A673 (cell line): ENCODE data around the gene KCTD20. TPM values are rescaled to one million over a fixed set of nuclear protein-coding genes. Genes with fewer than 3 reads are reported as not detected.
"Not testable (repeated sequence)": the region's sequence is repeated elsewhere in the genome, so short reads cannot be mapped to it uniquely, and the experiment has no call there.

Experiments
- BruUV-seq: library from RNA; stranded (reverse); fragments of 400-500 nt; replicated peaks from 2 replicates; lab custom pipeline; 2021; lab: Mats Ljungman, UMichigan
- CTCF ChIA-PET: fragments of 300-600 bp; sonication (Branson Sonifier 250); formaldehyde crosslinking; loops from one replicate; lab custom pipeline; 2022; ENCODE audit warnings: antibody characterized with exemption; lab: Charles Lee
- POLR2A ChIA-PET: fragments of 300-600 bp; sonication (Branson Sonifier 250); formaldehyde crosslinking; loops from one replicate; lab custom pipeline; 2022; ENCODE audit warnings: antibody characterized with exemption; ENCODE audit not compliant: low non-redundant PET; lab: Charles Lee
- DNase-seq: peaks from one replicate; pipeline ENCODE4 v3.0.0-alpha.2; 2015; ENCODE audit warnings: low spot score
- H3K27ac ChIP-seq: fragments of 200-600 bp; sonication (generic); 2 replicates; pipeline ENCODE4 v1.5.1; 2016; ENCODE audit warnings: mixed run types, low read depth, mild to moderate bottlenecking, mixed read lengths, antibody characterized with exemption, low read length; ENCODE audit not compliant: poor library complexity, severe bottlenecking
- H3K27me3 ChIP-seq: fragments of 200-600 bp; sonication (generic); replicated peaks from 2 replicates; pipeline ENCODE4 v1.6.1; 2017; ENCODE audit warnings: mixed run types, low read depth, mild to moderate bottlenecking, mixed read lengths, antibody characterized with exemption, low read length; ENCODE audit not compliant: insufficient read depth, poor library complexity
- H3K36me3 ChIP-seq: fragments of 200-600 bp; sonication (generic); 2 replicates; pipeline ENCODE4 v1.6.1; 2016; ENCODE audit warnings: mixed run types, mild to moderate bottlenecking, mixed read lengths, antibody characterized with exemption, low read length; ENCODE audit not compliant: insufficient read depth, poor library complexity, severe bottlenecking
- H3K4me1 ChIP-seq: fragments of 200-600 bp; sonication (generic); 2 replicates; pipeline ENCODE4 v1.6.1; 2017; ENCODE audit warnings: mixed run types, mild to moderate bottlenecking, mixed read lengths, antibody characterized with exemption, low read length; ENCODE audit not compliant: insufficient read depth, poor library complexity, severe bottlenecking
- H3K4me3 ChIP-seq: fragments of 200-600 bp; sonication (generic); 2 replicates; pipeline ENCODE4 v1.5.1; 2016; ENCODE audit warnings: low read depth, mixed run types, mild to moderate bottlenecking, mixed read lengths, low read length; ENCODE audit not compliant: poor library complexity, severe bottlenecking
- H3K9me3 ChIP-seq: fragments of 200-600 bp; sonication (generic); 2 replicates; pipeline ENCODE4 v1.6.1; 2016; ENCODE audit warnings: mixed run types, low read depth, mild to moderate bottlenecking, mixed read lengths, antibody characterized with exemption, low read length; ENCODE audit not compliant: poor library complexity, severe bottlenecking
- EZH2 ChIP-seq: fragments of 200-600 bp; sonication (generic); IDR thresholded peaks from 2 replicates; pipeline ENCODE4 v1.6.1; 2017; ENCODE audit warnings: borderline replicate concordance, low read depth, mild to moderate bottlenecking, mixed read lengths, antibody characterized with exemption, low read length; ENCODE audit not compliant: poor library complexity, severe bottlenecking
- intact Hi-C: fragments of 100-400 bp; cut with micrococcal nuclease; formaldehyde crosslinking; loops from one replicate; pipeline ENCODE4 v1.10.0; 2022; ENCODE audit not compliant: unreplicated experiment
- total RNA-seq: library from RNA; stranded (reverse); gene quantifications from 2 replicates; pipeline ENCODE4 v1.2.3, GENCODE V29; 2021
- TF ChIP-seq, protein P1 (sequence below): fragments of 300-800, 200-600 bp; sonication (generic); conservative IDR thresholded peaks from 2 replicates; pipeline ENCODE4 v1.5.1; 2017; ENCODE audit warnings: low read depth, mild to moderate bottlenecking, antibody characterized with exemption, low read length, moderate library complexity, mixed read lengths

KCTD20 gene
- total RNA-seq, 1 experiment from 2014 or later, result 72.6 TPM

DNA sequence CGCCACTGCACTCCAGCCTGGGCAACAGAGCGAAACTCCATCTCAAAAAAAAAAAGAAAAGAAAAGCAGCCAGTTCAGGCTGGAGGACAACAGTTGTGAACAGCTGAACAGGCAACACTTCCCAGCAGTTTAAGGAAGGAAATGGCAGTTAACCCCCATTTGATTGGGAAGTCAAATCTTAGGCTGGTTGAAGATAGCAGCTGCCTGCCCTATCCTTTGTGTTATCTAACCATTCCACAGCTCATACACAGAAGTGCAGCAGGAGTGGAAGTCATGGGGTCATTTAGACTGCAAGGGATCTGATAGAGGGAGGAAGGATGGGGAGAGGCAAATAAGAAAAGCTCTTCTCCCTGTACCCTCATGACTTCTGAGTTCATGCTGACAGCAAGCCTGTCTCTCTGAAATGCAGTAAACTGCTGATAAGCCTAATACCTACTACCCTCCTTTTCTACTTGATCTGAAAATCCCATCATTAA lies 35.3 kb downstream of the KCTD20 start:
- no peak overlapping the region for H3K4me3 ChIP-seq
- H3K27me3 ChIP-seq, result no peaks in the 10 kb centered on the region
- intact Hi-C loops, result no loop called here
- TF ChIP-seq EZH2, result no peak
- TF ChIP-seq, protein P1, sequence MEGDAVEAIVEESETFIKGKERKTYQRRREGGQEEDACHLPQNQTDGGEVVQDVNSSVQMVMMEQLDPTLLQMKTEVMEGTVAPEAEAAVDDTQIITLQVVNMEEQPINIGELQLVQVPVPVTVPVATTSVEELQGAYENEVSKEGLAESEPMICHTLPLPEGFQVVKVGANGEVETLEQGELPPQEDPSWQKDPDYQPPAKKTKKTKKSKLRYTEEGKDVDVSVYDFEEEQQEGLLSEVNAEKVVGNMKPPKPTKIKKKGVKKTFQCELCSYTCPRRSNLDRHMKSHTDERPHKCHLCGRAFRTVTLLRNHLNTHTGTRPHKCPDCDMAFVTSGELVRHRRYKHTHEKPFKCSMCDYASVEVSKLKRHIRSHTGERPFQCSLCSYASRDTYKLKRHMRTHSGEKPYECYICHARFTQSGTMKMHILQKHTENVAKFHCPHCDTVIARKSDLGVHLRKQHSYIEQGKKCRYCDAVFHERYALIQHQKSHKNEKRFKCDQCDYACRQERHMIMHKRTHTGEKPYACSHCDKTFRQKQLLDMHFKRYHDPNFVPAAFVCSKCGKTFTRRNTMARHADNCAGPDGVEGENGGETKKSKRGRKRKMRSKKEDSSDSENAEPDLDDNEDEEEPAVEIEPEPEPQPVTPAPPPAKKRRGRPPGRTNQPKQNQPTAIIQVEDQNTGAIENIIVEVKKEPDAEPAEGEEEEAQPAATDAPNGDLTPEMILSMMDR, result no peak
- H3K27ac ChIP-seq, result no peak overlapping the region
- POLR2A ChIA-PET, result no interaction called here
- CTCF ChIA-PET, result no interaction called here
- BruUV-seq, result no TSS peak
- peaks cover 38% of the 10 kb centered on the region for H3K36me3 ChIP-seq
- H3K4me1 ChIP-seq, result no peaks in the 10 kb centered on the region
- no peaks in the 10 kb centered on the region for H3K9me3 ChIP-seq
- DNase-seq, result no peak

DNA sequence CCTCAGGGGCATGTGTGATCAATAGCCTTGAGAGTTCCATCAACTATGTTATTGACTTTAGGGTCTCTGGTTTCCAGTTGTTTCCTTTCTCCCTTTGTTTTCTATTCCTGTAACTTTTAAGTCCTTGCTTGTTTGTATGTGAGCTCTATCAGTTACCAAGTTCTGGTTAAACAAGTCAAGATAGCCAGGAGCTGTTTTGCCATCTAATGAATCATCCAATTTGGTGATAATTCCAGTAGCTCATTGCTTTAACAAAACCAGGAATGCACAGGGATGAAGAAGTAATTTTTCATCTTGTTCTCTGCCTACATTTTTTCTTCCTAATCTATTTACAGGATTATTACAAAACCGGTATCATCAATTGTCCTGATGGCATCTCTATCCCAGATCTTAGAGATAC lies 36.5 kb downstream of the KCTD20 start:
- POLR2A ChIA-PET, result no interaction called here
- no TSS peak for BruUV-seq
- Histone ChIP-seq H3K36me3 (peaks cover 40% of the 10 kb centered on the region), H3K27me3 (no peaks in the 10 kb centered on the region), H3K4me3 (no peak overlapping the region), H3K27ac (no peak overlapping the region), H3K4me1 (no peaks in the 10 kb centered on the region), H3K9me3 (no peaks in the 10 kb centered on the region)
- intact Hi-C loops, result no loop called here
- DNase-seq, result no peak
- TF ChIP-seq EZH2, result no peak
- TF ChIP-seq, protein P1, result no peak
- CTCF ChIA-PET, result interaction anchor here (0.9 kb wide), 1 partner anchor 957 kb away, joined by 9 read pairs; no protein-coding TSS in a partner anchor

DNA sequence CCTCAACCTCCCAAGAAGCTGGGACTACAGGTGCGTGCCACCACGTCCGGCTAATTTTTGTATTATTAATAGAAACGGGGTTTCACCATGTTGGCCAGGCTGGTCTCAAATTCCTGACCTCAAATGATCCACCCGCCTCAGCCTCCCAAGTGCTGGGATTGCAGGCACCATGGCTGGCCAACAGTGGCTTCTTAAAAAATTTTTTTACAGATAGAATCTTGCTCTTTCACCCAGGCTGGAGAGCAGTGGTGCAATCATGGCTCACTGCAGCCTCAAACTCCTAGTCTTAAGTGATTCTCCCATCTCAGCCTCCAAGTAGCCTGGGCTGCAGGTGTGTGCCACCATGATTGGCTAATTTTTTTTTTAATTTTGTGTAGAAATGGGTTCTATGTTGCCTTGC lies 40.5 kb downstream of the KCTD20 start:
- BruUV-seq, CTCF ChIA-PET, POLR2A ChIA-PET: not testable (repeated sequence)

DNA sequence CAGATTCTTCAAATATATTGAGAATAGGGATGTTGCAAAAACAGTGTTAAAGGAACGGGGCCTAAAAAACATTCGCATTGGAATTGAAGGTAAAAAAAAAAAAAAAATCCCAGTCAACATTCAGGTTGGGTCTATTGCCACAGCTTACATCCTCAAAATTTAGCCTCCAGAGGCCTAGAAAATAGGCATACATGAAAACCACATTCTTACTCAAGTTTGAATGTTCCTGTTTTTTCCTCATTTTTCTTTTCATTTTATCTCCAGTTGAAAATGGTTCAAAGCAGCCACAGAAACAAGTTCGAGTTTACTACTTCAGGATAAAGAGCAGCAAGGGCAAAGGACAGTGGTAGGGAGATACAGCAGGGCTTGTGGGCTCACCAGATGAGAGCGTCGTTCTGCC lies 41.9 kb downstream of the KCTD20 start:
- intact Hi-C loops, result no loop called here
- H3K4me3 ChIP-seq, result no peak overlapping the region
- no peak for DNase-seq
- BruUV-seq, result no TSS peak
- H3K9me3 ChIP-seq, result no peaks in the 10 kb centered on the region
- H3K27ac ChIP-seq, result no peak overlapping the region
- CTCF ChIA-PET, result no interaction called here
- H3K36me3 ChIP-seq, result peaks cover 36% of the 10 kb centered on the region
- POLR2A ChIA-PET, result no interaction called here
- no peaks in the 10 kb centered on the region for H3K27me3 ChIP-seq
- TF ChIP-seq EZH2, result no peak
- TF ChIP-seq, protein P1, result no peak
- no peaks in the 10 kb centered on the region for H3K4me1 ChIP-seq

More for the DNA sequence above, 40.5 kb downstream of the KCTD20 start:
- DNase-seq, H3K4me3 ChIP-seq, H3K4me1 ChIP-seq, intact Hi-C loops, H3K27me3 ChIP-seq, H3K27ac ChIP-seq, H3K9me3 ChIP-seq: not testable (repeated sequence)
- peaks cover 36% of the 10 kb centered on the region for H3K36me3 ChIP-seq
